IMR-90 (cell line): ENCODE data around the gene TRAIP. TPM values are rescaled to one million over a fixed set of nuclear protein-coding genes. Genes with fewer than 3 reads are reported as not detected.

Experiments used
- ATAC-seq: fragments of 200-7000 bp; cut with Tn5 transposase; 2 replicates; pipeline ENCODE4 v1.9.1; 2020; ENCODE audit warnings: low read depth, mild to moderate bottlenecking, moderate library complexity
- BruUV-seq: library from RNA; stranded (reverse); fragments of 400-500 nt; replicated peaks from 2 replicates; lab custom pipeline; 2021; lab: Mats Ljungman, UMichigan
- CTCF ChIA-PET: fragments of 300-600 bp; formaldehyde crosslinking; extraction: SDS; loops from one replicate; lab custom pipeline; 2021; ENCODE audit warnings: antibody characterized with exemption; lab: Yijun Ruan, JAX
- POLR2A ChIA-PET: fragments of 300-600 bp; sonication (Branson Sonifier 250); formaldehyde crosslinking; loops from one replicate; lab custom pipeline; 2022; ENCODE audit warnings: antibody characterized with exemption; ENCODE audit not compliant: unreplicated experiment; lab: Charles Lee
- DNase-seq: peaks from one replicate; pipeline ENCODE4 v3.0.0; 2013
- H2AFZ ChIP-seq: replicated peaks from 2 replicates; pipeline ENCODE3; 2013; ENCODE audit warnings: low read length, mild to moderate bottlenecking; ENCODE audit not compliant: poor library complexity
- H2AK5ac ChIP-seq: 2 replicates; pipeline ENCODE4 v1.6.1; 2013; ENCODE audit warnings: low read depth, low read length, inconsistent platforms
- H2AK9ac ChIP-seq: replicated peaks from 2 replicates; pipeline ENCODE3; 2013; ENCODE audit warnings: mild to moderate bottlenecking, low read depth, low read length, moderate library complexity; ENCODE audit not compliant: poor library complexity
- H2BK120ac ChIP-seq: 2 replicates; pipeline ENCODE4 v1.6.1; 2013; ENCODE audit warnings: low read depth, low read length, inconsistent platforms
- H2BK15ac ChIP-seq: 3 replicates; pipeline ENCODE4 v1.6.1; 2013; ENCODE audit warnings: low read depth, low read length, inconsistent platforms
- H2BK20ac ChIP-seq: 2 replicates; pipeline ENCODE4 v1.6.1; 2013; ENCODE audit warnings: low read depth, mild to moderate bottlenecking, inconsistent platforms, low read length, moderate library complexity
- H2BK5ac ChIP-seq: 2 replicates; pipeline ENCODE4 v1.6.1; 2013; ENCODE audit warnings: mild to moderate bottlenecking, low read depth, low read length, inconsistent platforms; ENCODE audit not compliant: poor library complexity, severe bottlenecking
- H3K14ac ChIP-seq: replicated peaks from 2 replicates; pipeline ENCODE4 v1.6.1; 2013; ENCODE audit warnings: low read depth, low read length, inconsistent platforms
- H3K18ac ChIP-seq: 2 replicates; pipeline ENCODE4 v1.6.1; 2013; ENCODE audit warnings: low read depth, low read length, control low read depth
- H3K23ac ChIP-seq: 2 replicates; pipeline ENCODE4 v1.6.1; 2013; ENCODE audit warnings: low read depth, low read length, inconsistent platforms
- H3K27ac ChIP-seq: 2 replicates; pipeline ENCODE4 v1.5.1; 2013; ENCODE audit warnings: mild to moderate bottlenecking, control low read depth, low read length; ENCODE audit not compliant: insufficient read depth
- H3K27me3 ChIP-seq: 2 replicates; pipeline ENCODE4 v1.6.1; 2013; ENCODE audit warnings: low read length; ENCODE audit not compliant: control insufficient read depth, insufficient read depth
- H3K36me3 ChIP-seq: 2 replicates; pipeline ENCODE4 v1.6.1; 2013; ENCODE audit warnings: low read length, mixed read lengths; ENCODE audit not compliant: control insufficient read depth, insufficient read depth
- H3K4ac ChIP-seq: 2 replicates; pipeline ENCODE4 v1.6.1; 2013; ENCODE audit warnings: low read depth, low read length, inconsistent platforms
- H3K4me1 ChIP-seq: 2 replicates; pipeline ENCODE4 v1.6.1; 2013; ENCODE audit warnings: low read length, mixed read lengths; ENCODE audit not compliant: control insufficient read depth, insufficient read depth
- H3K4me2 ChIP-seq: 2 replicates; pipeline ENCODE4 v1.6.1; 2013; ENCODE audit warnings: low read depth, mild to moderate bottlenecking, control low read depth, low read length, moderate library complexity
- H3K4me3 ChIP-seq: 2 replicates; pipeline ENCODE4 v1.5.1; 2013; ENCODE audit warnings: low read depth, mild to moderate bottlenecking, control low read depth, low read length, moderate library complexity; ENCODE audit not compliant: insufficient read depth
- H3K56ac ChIP-seq: 2 replicates; pipeline ENCODE4 v1.6.1; 2013; ENCODE audit warnings: low read length, inconsistent platforms; ENCODE audit not compliant: insufficient read depth; ENCODE audit errors: extremely low read depth
- H3K79me1 ChIP-seq, 2 experiments: 2 replicates each; pipeline ENCODE4 v1.6.1; 2013; ENCODE audit warnings: low read length in 2 of 2, inconsistent platforms in 1 of 2, low read depth in 1 of 2
- H3K9ac ChIP-seq: 2 replicates; pipeline ENCODE4 v1.6.1; 2013; ENCODE audit warnings: low read depth, low read length, control low read depth
- H3K9me1 ChIP-seq: 2 replicates; pipeline ENCODE4 v1.6.1; 2013; ENCODE audit warnings: low read length, inconsistent platforms; ENCODE audit not compliant: insufficient read depth
- H3K9me3 ChIP-seq: 2 replicates; pipeline ENCODE4 v1.6.1; 2013; ENCODE audit warnings: low read length; ENCODE audit not compliant: control insufficient read depth, insufficient read depth
- H4K20me1 ChIP-seq: 2 replicates; pipeline ENCODE4 v1.6.1; 2013; ENCODE audit warnings: low read length, inconsistent platforms; ENCODE audit not compliant: insufficient read depth
- H4K5ac ChIP-seq: 2 replicates; pipeline ENCODE4 v1.6.1; 2013; ENCODE audit warnings: mild to moderate bottlenecking, low read depth, low read length, control low read depth
- H4K8ac ChIP-seq, 2 experiments: 2 replicates each; pipeline ENCODE4 v1.6.1; 2013; ENCODE audit warnings: low read depth in 2 of 2, low read length in 2 of 2, control low read depth in 1 of 2, inconsistent platforms in 1 of 2
- H4K91ac ChIP-seq: 2 replicates; pipeline ENCODE4 v1.6.1; 2013; ENCODE audit warnings: low read depth, low read length, inconsistent platforms; ENCODE audit not compliant: insufficient read depth
- BHLHE40 ChIP-seq: fragments of 150-350 bp; IDR thresholded peaks from 2 replicates; pipeline ENCODE4 v1.6.1; 2016; ENCODE audit warnings: mild to moderate bottlenecking, low read depth, low read length
- CEBPB ChIP-seq: IDR thresholded peaks from 2 replicates; pipeline ENCODE4 v1.6.1; 2012; ENCODE audit warnings: low read depth, low read length, improper control_type of control experiment
- CHD1 ChIP-seq: IDR thresholded peaks from 2 replicates; pipeline ENCODE4 v1.6.1; 2012; ENCODE audit warnings: low read depth, low read length, improper control_type of control experiment
- ELK1 ChIP-seq: fragments of 150-350 bp; IDR thresholded peaks from 2 replicates; pipeline ENCODE4 v1.6.1; 2016; ENCODE audit warnings: low read depth, mild to moderate bottlenecking, low read length, moderate library complexity, borderline replicate concordance
- FOS ChIP-seq: fragments of 150-350 bp; IDR thresholded peaks from 2 replicates; pipeline ENCODE4 v1.6.1; 2016; ENCODE audit warnings: low read depth, low read length
- MAZ ChIP-seq: IDR thresholded peaks from 2 replicates; pipeline ENCODE4 v1.6.1; 2012; ENCODE audit warnings: low read depth, mild to moderate bottlenecking, low read length, improper control_type of control experiment, moderate library complexity, borderline replicate concordance
- MXI1 ChIP-seq: IDR thresholded peaks from 2 replicates; pipeline ENCODE4 v1.6.1; 2012; ENCODE audit warnings: low read depth, mild to moderate bottlenecking, low read length, moderate library complexity, borderline replicate concordance
- NFE2L2 ChIP-seq: fragments of 150-350 bp; IDR thresholded peaks from 2 replicates; pipeline ENCODE4 v1.6.1; 2016; ENCODE audit warnings: low read depth, mild to moderate bottlenecking, low read length
- POLR2A ChIP-seq: IDR thresholded peaks from 2 replicates; pipeline ENCODE4 v1.6.1; 2012; ENCODE audit warnings: mild to moderate bottlenecking, low read depth, low read length
- RAD21 ChIP-seq: IDR thresholded peaks from 2 replicates; pipeline ENCODE4 v1.6.1; 2012; ENCODE audit warnings: low read length, improper control_type of control experiment
- RFX5 ChIP-seq: IDR thresholded peaks from 2 replicates; pipeline ENCODE4 v1.8.0; 2012; ENCODE audit warnings: low read depth, mild to moderate bottlenecking, low read length, moderate library complexity
- SMC3 ChIP-seq: fragments of 150-350 bp; IDR thresholded peaks from 2 replicates; pipeline ENCODE4 v1.6.1; 2016; ENCODE audit warnings: low read depth, mild to moderate bottlenecking, antibody characterized with exemption, low read length, moderate library complexity
- WGBS, 2 experiments: methylation state at CpG; one replicate each; pipeline versions ENCODE4 v1.1.5 to v1.1.7; 2013; ENCODE audit warnings: missing lambda C conversion rate in 2 of 2; ENCODE audit not compliant: insufficient read length in 1 of 2; ENCODE audit errors: extremely low coverage in 2 of 2; 5-methylcytosine and 5-hydroxymethylcytosine counted together
- dilution Hi-C: fragments of 300-500 bp; cut with HindIII; formaldehyde crosslinking; loops from one replicate; pipeline ENCODE4 v1.14.3; 2018; ENCODE audit warnings: low sequenced_read_pairs; ENCODE audit not compliant: unreplicated experiment
- in situ Hi-C: fragments of 300-500 bp; cut with MboI; formaldehyde crosslinking; loops from 3 replicates; pipeline ENCODE4 v1.14.3; 2019; ENCODE audit warnings: low sequenced_read_pairs, inconsistent platforms, mixed read lengths
- intact Hi-C: fragments of 100-400 bp; cut with micrococcal nuclease; formaldehyde crosslinking; loops from 2 replicates; pipeline ENCODE4 v1.10.0; 2022
- polyA plus RNA-seq, 3 experiments: library from polyadenylated mRNA; depleted of rRNA; stranded (reverse); fragments of >200 nt; gene quantifications; 2 replicates each; pipeline ENCODE4 v1.2.3, GENCODE V29; 2012; ENCODE audit warnings: low replicate concordance in 1 of 3
- total RNA-seq: library from RNA; depleted of rRNA; stranded (reverse); fragments of >200 nt; gene quantifications from 2 replicates; pipeline ENCODE4 v1.2.3, GENCODE V29; 2012
- TF ChIP-seq, protein P1 (sequence below): fragments of 150-350 bp; IDR thresholded peaks from 2 replicates; pipeline ENCODE4 v1.6.1; 2017; ENCODE audit warnings: mild to moderate bottlenecking, antibody characterized with exemption, low read length, low read depth

The TRAIP gene
- total and polyA plus RNA-seq, 2 of the 4 experiments (the other 2 are of a cell fraction): 6.3 to 9.2 TPM

GRCh38 chr3:49794926-49795905 lies 61.1 kb downstream of the TRAIP start:
- Histone ChIP-seq H2BK15ac (no peak overlapping the region), H3K14ac (no peak overlapping the region), H3K4me2 (no peak overlapping the region), H2AK5ac (no peak overlapping the region), H3K9me3 (no peaks in the 10 kb centered on the region), H3K36me3 (no peaks in the 10 kb centered on the region), H3K18ac (no peak overlapping the region), H3K27me3 (peaks cover 10% of the 10 kb centered on the region; the same call in 1 of the 2 replicates), H3K56ac (no peak overlapping the region), H4K20me1 (no peaks in the 10 kb centered on the region), H3K4me1 (peaks cover 5% of the 10 kb centered on the region), H4K91ac (no peak overlapping the region), H3K79me1 (no peaks in the 10 kb centered on the region), H4K5ac (no peak overlapping the region), H3K27ac (no peak overlapping the region), H2AFZ (no peak overlapping the region), H2BK120ac (no peak overlapping the region), H3K23ac (no peak overlapping the region), H3K9me1 (peaks cover 4% of the 10 kb centered on the region; the same call in 1 of the 2 replicates), H2BK20ac (no peak overlapping the region), H3K4me3 (no peak overlapping the region), H4K8ac (no peak overlapping the region), H2BK5ac (no peak overlapping the region), H3K4ac (no peak overlapping the region), H3K9ac (no peak overlapping the region), H2AK9ac (peak overlapping the region; percentile 49)
- dilution Hi-C loops (no loop called here), in situ Hi-C loops (no loop called here), intact Hi-C loops (no loop called here)
- CTCF ChIA-PET: no interaction called here
- ATAC-seq (no peak), DNase-seq (no peak)
- POLR2A ChIA-PET: no interaction called here
- 79% methylated on average over 11 of the region's 24 CpGs; no CpG with 5 or more reads in 1 of the 2 experiments for WGBS, 2 experiments
- BruUV-seq: no TSS peak
- TF ChIP-seq BHLHE40: no peak
- TF ChIP-seq ELK1: no peak
- TF ChIP-seq FOS: no peak
- no peak for TF ChIP-seq RFX5
- TF ChIP-seq MXI1: no peak
- TF ChIP-seq SMC3: no peak
- TF ChIP-seq, protein P1, sequence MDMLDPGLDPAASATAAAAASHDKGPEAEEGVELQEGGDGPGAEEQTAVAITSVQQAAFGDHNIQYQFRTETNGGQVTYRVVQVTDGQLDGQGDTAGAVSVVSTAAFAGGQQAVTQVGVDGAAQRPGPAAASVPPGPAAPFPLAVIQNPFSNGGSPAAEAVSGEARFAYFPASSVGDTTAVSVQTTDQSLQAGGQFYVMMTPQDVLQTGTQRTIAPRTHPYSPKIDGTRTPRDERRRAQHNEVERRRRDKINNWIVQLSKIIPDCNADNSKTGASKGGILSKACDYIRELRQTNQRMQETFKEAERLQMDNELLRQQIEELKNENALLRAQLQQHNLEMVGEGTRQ: no peak
- TF ChIP-seq MAZ: no peak
- no peak for TF ChIP-seq RAD21
- no peak for TF ChIP-seq CEBPB
- TF ChIP-seq POLR2A: no peak
- no peak for TF ChIP-seq NFE2L2
- no peak for TF ChIP-seq CHD1
